Activated CD4-positive, CD25-positive, alpha-beta regulatory T cell treated with anti-CD3 and anti-CD28 coated beads, Interleukin-2, amount 50 U/mL, for 16 hours (primary cell): Measurements from ENCODE around the gene ANKMY1.
A peak's percentile ranks its signal among the peaks of the same experiment; 100 is the strongest.
"Not testable (repeated sequence)": the region's sequence is repeated elsewhere in the genome, so short reads cannot be mapped to it uniquely, and the experiment has no call there.

ENCODE experiments used
- DNase-seq: peaks from one replicate; pipeline ENCODE4 v3.0.0-alpha.2; 2020; ENCODE audit warnings: low read depth, low spot score

Gene ANKMY1

DNA sequence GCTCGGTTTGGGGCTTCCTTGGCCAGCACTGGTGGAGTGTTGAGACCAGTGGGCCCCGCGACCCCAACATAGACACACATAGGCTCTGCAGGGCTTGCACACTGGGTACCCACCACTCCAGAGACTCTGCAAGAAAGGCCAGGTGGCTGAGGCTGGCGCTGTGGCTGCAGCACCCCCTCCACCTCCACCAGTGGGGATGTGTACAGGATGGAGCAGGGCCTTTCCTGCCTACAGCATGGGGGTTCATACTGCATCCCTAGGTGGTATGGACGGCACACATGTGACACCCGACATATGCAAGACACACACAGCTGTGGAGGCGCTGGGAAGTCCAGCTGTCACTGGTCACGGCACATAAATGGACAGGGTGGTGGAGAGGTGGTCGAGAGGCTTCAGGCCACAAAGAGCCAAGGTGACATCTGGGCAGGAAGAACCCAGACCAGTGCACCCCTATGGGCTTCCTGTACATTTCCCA is 11.8 kb upstream of the ANKMY1 start:
- no peak for DNase-seq

GRCh38 chr2:240568678-240569522 is 11.1 kb upstream of the ANKMY1 start:
- DNase-seq = no peak

DNA sequence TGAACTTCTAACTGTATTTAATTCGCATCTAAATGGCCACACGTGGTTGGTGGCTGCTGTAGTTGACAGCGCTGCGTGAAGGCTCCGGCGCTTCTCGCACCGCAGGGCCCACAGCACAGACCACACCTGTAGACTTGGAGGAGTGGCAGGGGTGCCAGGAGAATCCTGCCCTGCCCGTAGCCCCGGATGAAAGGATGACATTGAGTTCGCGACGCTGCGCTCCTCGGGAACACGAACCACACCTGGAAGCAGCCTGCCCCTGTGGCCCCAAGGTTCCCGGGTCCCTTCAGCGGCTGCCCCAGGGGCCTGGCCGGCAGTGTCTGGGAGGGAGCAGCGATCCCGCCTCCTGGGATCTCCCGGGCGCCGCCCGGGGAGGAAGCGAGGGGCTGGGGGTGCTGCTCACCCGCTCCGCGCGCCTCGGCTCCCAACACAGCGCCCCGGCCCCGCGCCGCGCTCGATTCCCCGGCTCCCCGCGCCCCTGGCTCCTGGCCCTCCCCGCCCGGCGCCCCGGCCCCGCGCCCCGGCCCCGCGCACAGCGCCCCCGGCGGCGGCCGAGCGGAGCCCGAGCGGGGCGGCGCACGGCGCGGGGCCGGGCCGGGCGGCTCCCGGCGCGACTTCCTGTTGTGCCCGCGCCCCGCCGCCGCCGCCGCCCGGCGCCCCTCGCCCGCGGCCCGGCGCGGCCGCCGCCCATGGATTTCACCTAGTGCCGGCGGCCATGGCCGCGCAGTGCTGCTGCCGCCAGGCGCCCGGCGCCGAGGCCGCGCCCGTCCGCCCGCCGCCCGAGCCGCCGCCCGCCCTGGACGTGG is 10.3 kb upstream of the ANKMY1 start, which contains the start of gene RNPEPL1:
Gene RNPEPL1, plus strand, starts transcription at position 613 of the 806 bp plus-strand sequence. Its CDS starts 103 bp downstream, at position 716.
- no peak for DNase-seq

DNA sequence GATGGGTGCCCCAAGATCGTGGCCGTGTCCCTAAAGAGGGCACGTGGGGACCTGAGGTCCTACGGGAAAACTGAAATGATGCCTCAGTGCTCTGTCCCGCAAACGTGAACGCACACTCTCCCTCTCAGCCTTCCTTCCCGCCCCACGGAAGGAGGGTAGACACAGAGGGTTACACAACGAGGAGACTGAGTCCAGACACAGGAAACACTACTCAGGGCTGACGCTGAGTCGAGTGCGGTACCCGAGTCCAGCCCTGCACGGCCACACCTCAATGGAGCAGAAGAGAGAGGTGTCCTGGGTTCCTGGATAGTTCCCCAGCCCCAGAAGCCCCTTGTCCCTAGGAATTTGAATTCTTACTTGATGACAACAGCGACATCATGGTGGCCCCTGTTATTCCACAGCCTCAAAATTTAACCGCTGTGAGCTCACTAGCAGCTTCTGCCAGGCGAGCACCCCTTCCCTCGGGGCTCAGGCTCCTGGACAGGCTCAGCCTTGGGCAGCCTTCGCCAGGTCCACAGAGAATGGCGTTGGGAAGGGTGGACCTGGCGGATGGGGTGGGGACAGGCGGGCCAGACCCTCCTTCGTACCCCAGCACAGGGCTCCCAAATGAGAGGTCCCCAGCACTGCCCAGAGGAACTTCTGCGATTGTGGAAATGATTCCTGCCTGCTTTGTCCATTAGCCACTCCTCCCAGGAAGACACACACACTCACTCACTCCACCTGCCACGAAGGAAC is 9.5 kb upstream of the ANKMY1 start:
- no peak for DNase-seq

DNA sequence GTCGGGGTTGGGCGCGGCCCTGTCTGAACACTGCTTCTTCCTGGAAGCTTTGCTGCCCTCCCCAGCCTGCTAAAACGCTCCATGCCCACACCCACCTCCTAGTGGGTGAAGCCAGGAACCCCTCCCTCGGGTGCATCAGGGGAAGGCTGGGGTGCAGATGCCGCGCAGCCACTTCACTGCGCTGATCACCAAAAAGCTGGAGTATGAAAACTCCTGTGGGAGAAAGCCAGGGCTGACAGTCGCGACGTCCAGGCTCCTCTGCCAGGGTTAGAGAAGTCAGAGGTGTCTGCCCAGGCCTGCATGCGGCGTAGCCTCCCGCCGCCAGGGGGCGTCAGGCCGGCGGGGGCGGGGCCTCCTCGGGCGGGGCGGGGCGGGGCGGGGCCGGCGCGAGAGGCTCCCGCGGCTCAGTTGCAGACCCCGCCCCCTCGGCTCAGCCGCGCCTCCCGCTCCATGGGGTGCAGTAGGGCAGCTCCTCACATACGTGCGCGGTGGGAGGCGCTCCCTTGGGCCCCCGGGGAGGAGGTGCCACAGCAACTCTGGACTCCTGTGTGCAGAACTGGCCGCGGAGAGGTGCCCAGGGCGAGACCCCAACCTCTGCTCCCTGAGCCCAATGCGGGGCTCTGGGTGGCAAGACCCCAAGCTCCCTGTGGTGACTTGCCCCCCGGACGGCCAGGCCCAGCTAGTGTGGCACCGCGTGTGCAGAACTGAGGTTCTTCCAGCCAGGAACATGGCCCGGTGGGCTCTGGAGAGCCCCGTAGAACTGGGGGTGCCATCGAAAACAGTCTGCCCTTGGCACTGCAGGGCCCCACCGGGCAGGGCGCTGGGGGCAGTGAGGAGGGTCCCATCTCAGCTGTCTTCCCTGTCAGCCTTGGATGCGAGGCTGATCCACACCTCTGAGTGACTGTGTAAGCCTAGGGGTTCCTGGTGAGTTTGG is 8.7 kb upstream of the ANKMY1 start:
- peak; percentile 89 for DNase-seq

- DNase-seq = peak; percentile 80
Observed at GRCh38 chr2:240565333-240566202, 7.8 kb upstream of the ANKMY1 start.

DNA sequence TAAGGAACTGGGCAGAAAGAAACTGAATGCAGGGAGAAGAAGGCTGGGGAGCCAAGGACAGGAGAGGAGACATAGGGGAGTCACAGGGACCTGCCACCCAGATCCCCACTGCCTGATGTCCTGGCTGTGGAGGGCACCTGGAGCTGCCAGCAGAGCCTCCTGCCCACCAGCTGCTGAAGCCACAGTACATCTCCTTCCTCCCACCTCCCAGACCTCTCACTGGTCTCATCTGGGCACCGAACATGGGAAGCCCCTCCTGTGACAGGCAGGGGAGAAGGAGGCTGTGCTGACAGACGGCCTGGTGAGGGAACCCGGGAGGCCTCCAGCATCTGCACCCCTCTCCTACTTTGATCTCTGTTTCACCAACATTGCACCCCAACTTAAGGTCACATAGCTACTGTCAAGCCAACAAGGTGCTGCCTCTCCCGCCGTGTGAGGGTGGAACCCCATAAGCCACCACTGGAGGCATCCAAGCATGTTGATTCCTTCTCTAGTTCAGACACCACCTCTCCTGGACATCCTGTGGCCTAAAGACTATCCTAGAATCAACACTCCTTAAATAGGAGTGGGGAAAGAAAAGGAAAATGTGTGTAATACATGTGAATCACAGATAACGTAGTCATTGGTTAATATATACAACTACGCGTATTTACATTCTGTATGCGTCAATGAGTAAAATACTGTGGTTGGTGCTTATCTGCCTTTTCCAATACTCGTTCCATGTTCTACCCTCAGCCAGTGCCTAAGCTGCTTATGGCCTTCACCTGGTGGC is 7.0 kb upstream of the ANKMY1 start:
- DNase-seq = no peak

- DNase-seq = no peak
Observed at GRCh38 chr2:240563951-240564560, 6.3 kb upstream of the ANKMY1 start.

DNA sequence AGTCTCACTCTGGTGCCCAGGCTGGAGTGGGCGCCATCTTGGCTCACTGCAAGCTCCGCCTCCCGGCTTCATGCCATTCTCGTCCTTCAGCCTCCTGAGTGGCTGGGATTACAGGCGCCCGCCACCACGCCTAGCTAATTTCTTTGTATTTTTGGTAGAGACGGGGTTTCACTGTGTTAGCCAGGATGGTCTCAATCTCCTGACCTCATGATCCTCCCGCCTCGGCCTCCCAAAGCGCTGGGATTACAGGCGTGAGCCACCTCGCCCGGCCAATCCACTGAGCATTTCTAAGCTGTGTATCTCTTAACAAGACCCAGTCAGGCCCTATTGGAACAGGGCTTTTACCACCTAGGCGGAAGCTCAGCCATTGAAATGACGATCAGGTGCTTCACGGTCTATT is 5.4 kb upstream of the ANKMY1 start:
- DNase-seq = not testable (repeated sequence)

GRCh38 chr2:240561325-240561971 is 3.7 kb upstream of the ANKMY1 start:
- no peak for DNase-seq

- peak; percentile 100 for DNase-seq
Observed at GRCh38 chr2:240560480-240561324, 2.9 kb upstream of the ANKMY1 start.

DNA sequence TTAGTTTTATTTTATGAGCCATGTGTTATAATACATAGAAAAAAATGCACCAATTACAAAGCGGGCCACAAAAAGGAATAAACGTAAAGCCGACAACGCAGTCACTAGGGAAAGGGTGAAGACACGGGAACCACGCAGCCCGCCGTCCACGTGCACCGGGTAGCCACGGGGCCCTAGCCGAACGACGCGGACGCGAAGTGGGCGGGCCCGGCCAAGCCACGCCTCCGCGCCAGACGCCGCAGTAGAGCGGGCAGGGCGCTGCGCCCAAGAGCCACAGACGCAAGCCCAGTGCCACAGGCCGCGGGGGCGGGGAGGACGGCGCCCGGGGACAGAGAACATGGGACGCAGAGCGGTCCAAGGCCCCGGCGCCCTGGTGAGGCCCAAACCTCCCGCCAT is 2.3 kb upstream of the ANKMY1 start, which contains the start of gene DUSP28:
Gene DUSP28, plus strand, starts transcription at position 274 of the 396 bp plus-strand sequence. CDS start 328 bp downstream, outside the sequence.
- DNase-seq = peak; percentile 78

DNA sequence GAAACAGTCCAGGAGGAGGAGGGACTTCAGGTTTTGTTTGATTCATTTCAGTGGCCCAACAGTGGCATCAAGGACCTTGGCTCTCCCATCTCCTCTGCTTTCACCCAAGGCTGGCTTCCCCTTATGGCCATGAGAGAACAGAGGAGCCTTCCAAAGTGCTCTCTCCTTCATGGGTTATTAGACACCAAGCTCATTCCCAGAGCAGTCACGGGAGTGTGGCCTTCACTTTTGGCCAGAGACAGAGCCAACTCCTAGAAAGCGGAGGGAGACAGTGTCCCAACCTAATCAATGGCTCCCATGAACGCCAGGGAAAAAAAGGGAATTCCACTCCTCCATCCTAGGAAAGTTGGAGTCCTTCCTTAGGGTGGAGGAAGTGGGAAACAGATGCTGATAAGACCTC is 1.5 kb upstream of the ANKMY1 start:
- no peak for DNase-seq

GRCh38 chr2:240558236-240558761 is 511 bp upstream of the ANKMY1 start:
- no peak for DNase-seq

GRCh38 chr2:240557101-240557751 is 562 bp downstream of the ANKMY1 start:
- DNase-seq = no peak

GRCh38 chr2:240556553-240557100 is 1.2 kb downstream of the ANKMY1 start:
- DNase-seq = peak; percentile 54
